ENCODE measurements around the gene HTRA2. TPM values are rescaled to one million over a fixed set of nuclear protein-coding genes. Genes with fewer than 3 reads are reported as not detected.

The HTRA2 gene
- total RNA-seq, 4 donors from 2014 or later = 25.0 to 37.6 (median 29.1) TPM

DNA sequence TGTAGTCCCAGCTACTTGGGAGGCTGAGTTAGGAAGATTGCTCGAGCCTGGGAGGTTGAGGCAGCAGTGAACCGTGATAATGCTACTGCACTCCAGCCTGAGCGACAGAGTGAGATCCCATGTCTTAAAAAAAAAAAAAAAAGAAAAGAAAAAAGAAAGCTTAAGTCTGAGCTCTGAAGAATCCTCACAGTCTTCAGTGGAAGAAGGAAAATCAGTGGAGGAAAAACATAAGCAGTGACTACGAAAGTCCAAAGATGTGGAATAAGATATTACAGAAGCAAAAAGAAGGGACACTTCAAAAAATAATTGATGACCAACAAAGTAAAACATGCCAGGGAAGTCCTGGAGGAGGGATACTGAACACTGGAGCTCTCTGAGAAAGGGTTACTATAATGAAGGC, 19.5 kb upstream of the HTRA2 start:
- WGBS, 2 donors (ENCODE audit: low coverage in 1 of 2) = 64 to 80% methylated on average over 1 to 4 of the region's 4 CpGs
- H3K4me1 ChIP-seq = peaks cover 0 to 50% (median 30%) of the 10 kb centered on the region in 3 donors
- no peaks in the 10 kb centered on the region for H3K9me3 ChIP-seq
- H3K36me3 ChIP-seq = peaks cover 0 to 11% of the 10 kb centered on the region in 2 donors
- peaks cover 76% of the 10 kb centered on the region for H3K27me3 ChIP-seq
- ATAC-seq = no peak
- H3K27ac ChIP-seq = no peak overlapping the region
- TF ChIP-seq CTCF (IDR thresholded peaks at IDR 0.05) = no peak
- TF ChIP-seq EP300 (IDR thresholded peaks at IDR 0.05) = no peak
- TF ChIP-seq POLR2AphosphoS5 (IDR thresholded peaks at IDR 0.05) = no peak
- no peak for TF ChIP-seq POLR2A (IDR thresholded peaks at IDR 0.05)
- no peak overlapping the region for H3K4me3 ChIP-seq

DNA sequence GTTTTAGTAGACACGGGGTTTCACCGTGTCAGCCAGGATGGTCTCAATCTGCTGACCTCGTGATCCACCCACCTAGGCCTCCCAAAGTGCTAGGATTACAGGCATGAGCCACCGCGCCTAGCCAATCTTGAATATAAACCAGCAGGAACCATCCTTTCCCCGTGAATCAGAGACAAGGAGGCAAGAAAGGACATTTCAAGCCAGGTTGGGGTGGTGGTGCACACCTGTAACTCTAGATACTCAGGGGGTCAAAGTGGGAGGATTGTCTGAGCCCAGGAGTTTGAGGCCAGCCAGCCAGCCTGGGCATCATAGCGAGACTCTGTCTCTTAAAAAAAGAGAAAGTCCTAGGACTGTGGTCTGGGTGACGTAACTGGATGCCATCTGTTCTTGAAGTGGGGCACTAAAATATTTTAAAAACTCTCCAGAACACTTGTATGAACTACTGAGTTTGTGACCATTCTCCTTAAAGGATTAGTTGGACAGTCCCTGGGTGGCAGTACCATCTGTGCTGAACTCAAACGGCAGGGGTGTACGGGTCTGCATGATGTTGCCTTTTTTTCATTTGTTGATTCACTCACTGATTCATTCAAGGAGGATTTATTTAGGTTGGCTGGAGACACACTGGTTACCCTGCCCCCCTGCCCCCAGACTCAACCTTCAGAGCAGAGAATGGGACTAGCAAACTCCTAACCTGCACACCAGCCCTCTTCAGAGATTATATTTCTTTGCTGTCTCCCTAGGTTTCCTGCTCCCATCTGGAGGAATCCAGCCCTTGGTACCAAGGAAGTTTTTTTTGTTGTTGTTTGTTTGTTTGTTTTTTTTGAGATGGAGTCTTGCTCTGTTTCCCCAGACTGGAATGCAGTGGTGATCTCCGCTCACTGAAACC, 18.4 kb upstream of the HTRA2 start:
- ATAC-seq = no peak
- H3K36me3 ChIP-seq = peaks cover 0 to under 1% of the 10 kb centered on the region in 2 donors
- H3K27ac ChIP-seq = no peak overlapping the region
- peaks cover 76% of the 10 kb centered on the region for H3K27me3 ChIP-seq
- peaks cover 0 to 50% (median 30%) of the 10 kb centered on the region in 3 donors for H3K4me1 ChIP-seq
- H3K9me3 ChIP-seq = no peaks in the 10 kb centered on the region
- 33 to 35% methylated on average over 3 to 6 of the region's 11 CpGs for WGBS, 2 donors (ENCODE audit: low coverage in 1 of 2)
- H3K4me3 ChIP-seq = no peak overlapping the region
- TF ChIP-seq EP300 (IDR thresholded peaks at IDR 0.05) = no peak
- no peak for TF ChIP-seq CTCF (IDR thresholded peaks at IDR 0.05)
- no peak for TF ChIP-seq POLR2AphosphoS5 (IDR thresholded peaks at IDR 0.05)
- no peak for TF ChIP-seq POLR2A (IDR thresholded peaks at IDR 0.05)

DNA sequence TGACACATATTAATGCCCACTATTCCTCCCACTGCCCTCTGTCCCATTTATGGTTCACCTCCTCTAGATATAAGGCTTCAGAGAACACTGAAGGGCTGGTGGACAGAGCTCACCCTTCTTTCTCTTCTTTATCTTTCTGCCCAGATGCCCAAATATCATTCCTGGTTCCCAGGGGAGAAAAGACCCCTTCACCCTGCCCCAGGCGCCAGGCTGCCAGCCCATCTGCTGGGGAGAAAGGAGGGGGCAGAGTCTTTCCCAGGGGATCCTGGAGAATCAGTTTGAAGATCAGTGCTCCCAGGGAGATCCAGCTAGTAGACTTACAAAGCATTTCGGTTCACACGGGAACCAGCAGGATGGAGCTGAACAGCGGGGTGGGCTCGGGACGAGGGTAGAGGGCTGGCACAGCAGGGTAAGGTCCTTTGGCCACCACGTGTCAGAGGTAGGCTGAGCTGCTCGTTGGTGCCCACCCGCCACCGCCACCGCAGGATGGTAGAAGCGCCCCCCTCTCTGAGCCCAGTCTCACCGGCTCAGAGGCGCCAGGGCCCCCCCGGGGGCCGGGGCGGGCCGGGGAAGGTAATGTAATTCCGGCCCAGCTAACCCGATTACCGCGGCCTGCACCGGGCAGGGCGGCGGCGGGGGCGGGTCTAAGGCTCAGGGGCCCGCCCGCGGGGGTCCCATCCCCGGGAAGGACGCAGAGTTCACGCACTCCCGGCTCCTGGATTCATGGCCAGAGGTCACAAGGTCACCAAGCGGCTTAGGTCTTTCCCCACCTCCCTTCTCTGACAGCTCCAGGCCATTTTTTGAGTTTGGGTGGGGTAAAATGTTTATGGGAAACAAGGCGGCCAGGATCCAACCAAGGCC, 16.8 kb upstream of the HTRA2 start:
- Histone ChIP-seq H3K27me3 (peaks cover 89% of the 10 kb centered on the region), H3K4me3 (no peak overlapping the region), H3K9me3 (no peaks in the 10 kb centered on the region), H3K36me3 (no peaks in the 10 kb centered on the region), H3K4me1 (peaks cover 0 to 43% (median 29%) of the 10 kb centered on the region in 3 donors), H3K27ac (no peak overlapping the region)
- TF ChIP-seq CTCF (IDR thresholded peaks at IDR 0.05) = no peak
- no peak for TF ChIP-seq POLR2A (IDR thresholded peaks at IDR 0.05)
- TF ChIP-seq EP300 (IDR thresholded peaks at IDR 0.05) = no peak
- no peak for TF ChIP-seq POLR2AphosphoS5 (IDR thresholded peaks at IDR 0.05)
- WGBS, 2 donors (ENCODE audit: low coverage in 1 of 2) = no CpG with 5 or more reads among the region's 36 CpGs
- ATAC-seq = no peak

DNA sequence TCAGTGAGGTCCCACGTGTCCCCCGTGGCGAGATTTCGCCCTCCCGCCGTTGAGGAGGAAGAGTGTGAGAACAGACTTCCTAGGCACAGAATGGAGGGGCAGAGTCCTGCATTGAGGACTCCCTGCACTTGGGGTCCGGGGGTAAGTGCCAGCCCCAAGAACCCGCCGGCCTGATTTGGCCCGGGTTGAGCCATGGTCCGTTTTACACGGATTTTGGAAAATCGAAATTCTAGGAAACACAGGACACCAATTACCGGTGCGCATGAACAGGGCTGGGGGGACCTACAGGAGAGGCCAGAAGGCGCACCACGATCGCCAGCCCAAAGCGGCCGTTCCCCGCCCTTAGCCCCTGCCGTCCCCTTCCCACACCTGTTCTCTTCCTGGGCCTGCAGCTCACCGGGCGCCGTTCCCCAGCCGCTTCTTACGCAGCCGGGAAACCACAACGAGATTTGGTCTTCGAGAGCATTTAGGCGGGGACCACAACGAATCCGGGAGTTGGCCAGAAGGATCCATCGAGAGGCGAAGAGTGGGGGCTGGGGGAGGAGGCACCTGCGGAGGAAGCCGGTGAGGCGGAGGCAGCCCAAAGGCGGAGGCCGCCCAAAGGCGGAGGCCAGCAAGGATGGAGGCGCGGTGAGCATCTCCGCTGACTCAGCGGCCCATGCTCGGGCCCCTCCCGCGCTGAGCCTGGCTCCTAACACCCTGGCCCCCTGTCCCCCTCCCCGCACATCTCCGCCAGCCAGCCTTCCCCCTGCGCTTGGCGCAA, 15.9 kb upstream of the HTRA2 start:
- H3K4me1 ChIP-seq = peaks cover 0 to 38% (median 29%) of the 10 kb centered on the region in 3 donors
- H3K4me3 ChIP-seq = peak overlapping the region in 1 of 2 donors; percentile 8
- H3K9me3 ChIP-seq = no peaks in the 10 kb centered on the region
- no peak overlapping the region for H3K27ac ChIP-seq
- ATAC-seq = no peak
- no peaks in the 10 kb centered on the region for H3K36me3 ChIP-seq
- TF ChIP-seq EP300 (IDR thresholded peaks at IDR 0.05) = no peak
- no peak for TF ChIP-seq POLR2A (IDR thresholded peaks at IDR 0.05)
- TF ChIP-seq CTCF (IDR thresholded peaks at IDR 0.05) = no peak
- peak; percentile 75 for TF ChIP-seq POLR2AphosphoS5 (IDR thresholded peaks at IDR 0.05)
- WGBS, 2 donors (ENCODE audit: low coverage in 1 of 2) = 0 to 6% methylated on average over 2 to 30 of the region's 52 CpGs
- peaks cover 97% of the 10 kb centered on the region for H3K27me3 ChIP-seq
